ENCODE data around the gene ZNF468.
"Not testable (repeated sequence)": the region's sequence is repeated elsewhere in the genome, so short reads cannot be mapped to it uniquely, and the experiment has no call there.

The ZNF468 gene

DNA sequence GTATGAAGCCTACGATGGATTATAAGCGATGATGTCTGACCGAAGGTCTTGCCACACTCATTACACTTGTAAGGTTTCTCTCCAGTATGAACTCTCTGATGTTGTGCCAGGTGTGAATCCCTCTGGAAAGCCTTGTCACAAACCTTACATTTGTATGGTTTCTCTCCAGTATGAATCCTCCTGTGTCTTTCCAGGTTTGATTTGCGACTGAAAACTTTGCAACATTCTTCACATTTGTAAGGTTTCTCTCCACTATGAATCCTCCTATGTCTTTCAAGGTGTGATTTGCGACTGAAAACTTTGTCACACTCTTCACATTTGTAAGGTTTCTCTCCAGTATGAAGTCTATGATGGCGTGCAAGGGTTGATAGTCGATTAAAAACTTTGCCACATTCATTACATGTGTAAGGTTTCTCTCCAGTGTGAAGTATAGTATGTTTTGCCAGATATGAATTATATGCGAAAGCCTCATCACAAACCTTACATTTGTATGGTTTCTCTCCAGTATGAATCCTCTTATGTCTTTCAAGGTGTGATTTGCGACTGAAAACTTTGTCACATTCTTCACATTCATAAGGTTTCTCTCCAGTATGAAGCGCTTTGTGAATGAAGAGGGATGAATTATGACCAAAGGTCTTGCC lies 16.5 kb downstream of the ZNF468 start:
- H2AFZ ChIP-seq (ENCODE audit: low read depth, low read length, severe bottlenecking); H3F3A ChIP-seq (ENCODE audit: insufficient read depth); H4K20me1 ChIP-seq (ENCODE audit: low read depth, low read length); H3K27me3 ChIP-seq (ENCODE audit: low read length); H3K4me2 ChIP-seq (ENCODE audit: low read depth, low read length, poor library complexity, severe bottlenecking); H3K79me2 ChIP-seq (ENCODE audit: insufficient read depth, low read length); H3K27ac ChIP-seq (ENCODE audit: low read depth, low read length); H3K9ac ChIP-seq (ENCODE audit: low read length); H3K4me3 ChIP-seq (ENCODE audit: insufficient read depth, low read length, poor library complexity, severe bottlenecking); H3K9me2 ChIP-seq (replicated peaks; ENCODE audit: insufficient read depth, low read length): not testable (repeated sequence)
- Histone ChIP-seq H3K9me3 (ENCODE audit: insufficient read depth, low read length) (peaks cover 41% of the 10 kb centered on the region; the same call in 1 of the 2 replicates), H3K36me3 (ENCODE audit: low read length) (peaks cover 80% of the 10 kb centered on the region)

DNA sequence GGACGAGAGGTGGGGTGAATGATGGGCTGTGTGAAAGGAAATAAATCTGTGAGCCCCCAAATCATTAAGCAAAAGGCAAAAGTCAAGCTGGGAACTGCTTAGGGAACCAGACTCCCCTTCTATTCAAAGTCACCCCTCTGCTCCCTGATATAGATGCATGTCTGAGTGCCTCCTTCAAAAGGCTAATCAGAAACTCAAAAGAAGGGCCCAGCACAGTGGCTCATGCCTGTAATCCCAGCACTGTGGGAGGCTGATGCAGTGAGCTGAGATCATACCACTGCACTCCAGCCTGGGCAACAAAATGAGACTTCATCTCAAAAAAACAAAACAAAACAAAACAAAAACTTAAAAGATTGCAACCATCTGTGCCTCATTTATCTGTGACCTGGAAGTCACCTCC lies 23.1 kb downstream of the ZNF468 start:
- not testable (repeated sequence) for H3F3A ChIP-seq (ENCODE audit: insufficient read depth); H3K4me3 ChIP-seq (ENCODE audit: insufficient read depth, low read length, poor library complexity, severe bottlenecking); H2AFZ ChIP-seq (ENCODE audit: low read depth, low read length, severe bottlenecking); H3K79me2 ChIP-seq (ENCODE audit: insufficient read depth, low read length); H4K20me1 ChIP-seq (ENCODE audit: low read depth, low read length); H3K9ac ChIP-seq (ENCODE audit: low read length); H3K4me2 ChIP-seq (ENCODE audit: low read depth, low read length, poor library complexity, severe bottlenecking); H3K27ac ChIP-seq (ENCODE audit: low read depth, low read length); H3K9me2 ChIP-seq (replicated peaks; ENCODE audit: insufficient read depth, low read length); H3K27me3 ChIP-seq (ENCODE audit: low read length); H3K9me3 ChIP-seq (ENCODE audit: insufficient read depth, low read length)
- peaks cover 15% of the 10 kb centered on the region for H3K36me3 ChIP-seq (ENCODE audit: low read length)

DNA sequence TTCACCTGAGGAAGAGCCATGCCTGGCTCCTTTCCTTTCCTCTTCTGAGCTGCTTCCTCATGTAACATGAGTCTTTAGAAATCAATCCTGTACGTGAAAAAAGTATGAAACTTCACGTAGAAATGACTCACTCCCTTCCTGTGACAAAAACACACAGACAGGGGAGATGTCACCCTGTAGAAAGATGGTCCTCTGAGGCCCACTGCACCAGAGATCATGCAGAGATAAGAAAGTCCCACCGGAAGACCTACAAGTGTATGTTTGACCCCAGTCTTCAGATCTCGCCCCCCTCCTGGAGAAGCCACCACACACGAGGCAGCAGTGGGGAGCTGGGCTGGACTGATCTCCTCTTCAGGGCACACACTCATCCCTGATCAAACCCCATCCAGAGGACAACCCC lies 23.9 kb downstream of the ZNF468 start:
- not testable (repeated sequence) for H4K20me1 ChIP-seq (ENCODE audit: low read depth, low read length); H3K9ac ChIP-seq (ENCODE audit: low read length); H2AFZ ChIP-seq (ENCODE audit: low read depth, low read length, severe bottlenecking); H3K9me3 ChIP-seq (ENCODE audit: insufficient read depth, low read length); H3K79me2 ChIP-seq (ENCODE audit: insufficient read depth, low read length); H3F3A ChIP-seq (ENCODE audit: insufficient read depth); H3K4me2 ChIP-seq (ENCODE audit: low read depth, low read length, poor library complexity, severe bottlenecking); H3K27me3 ChIP-seq (ENCODE audit: low read length); H3K9me2 ChIP-seq (replicated peaks; ENCODE audit: insufficient read depth, low read length); H3K27ac ChIP-seq (ENCODE audit: low read depth, low read length); H3K4me3 ChIP-seq (ENCODE audit: insufficient read depth, low read length, poor library complexity, severe bottlenecking)
- peaks cover 11% of the 10 kb centered on the region; the same call in 1 of the 2 replicates for H3K36me3 ChIP-seq (ENCODE audit: low read length)

- H3K4me3 ChIP-seq (ENCODE audit: insufficient read depth, low read length, poor library complexity, severe bottlenecking); H3K9ac ChIP-seq (ENCODE audit: low read length); H3K36me3 ChIP-seq (ENCODE audit: low read length); H4K20me1 ChIP-seq (ENCODE audit: low read depth, low read length); H3K9me3 ChIP-seq (ENCODE audit: insufficient read depth, low read length); H3K9me2 ChIP-seq (replicated peaks; ENCODE audit: insufficient read depth, low read length); H3F3A ChIP-seq (ENCODE audit: insufficient read depth); H3K27ac ChIP-seq (ENCODE audit: low read depth, low read length); H3K27me3 ChIP-seq (ENCODE audit: low read length); H3K79me2 ChIP-seq (ENCODE audit: insufficient read depth, low read length); H3K4me2 ChIP-seq (ENCODE audit: low read depth, low read length, poor library complexity, severe bottlenecking); H2AFZ ChIP-seq (ENCODE audit: low read depth, low read length, severe bottlenecking): not testable (repeated sequence)
Measured at GRCh38 chr19:52829866-52830265, 27.6 kb downstream of the ZNF468 start.

DNA sequence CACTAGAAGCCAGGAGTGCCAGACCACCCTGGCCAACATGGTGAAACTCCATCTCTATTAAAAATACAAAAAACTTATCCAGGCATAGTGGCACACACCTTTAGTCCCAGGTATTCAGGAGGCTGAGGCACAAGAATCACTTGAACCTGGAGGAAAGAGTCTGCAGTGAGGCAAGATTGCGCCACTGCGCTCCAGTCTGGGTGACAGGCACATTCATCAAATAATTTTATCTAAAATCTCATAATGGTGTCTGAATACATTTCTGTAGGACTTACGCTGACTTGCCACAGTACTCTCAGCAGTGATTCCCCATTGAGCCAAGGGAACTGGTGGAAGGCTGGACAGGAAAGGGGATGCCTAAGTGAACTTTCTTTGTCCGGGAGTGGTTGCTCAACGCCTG lies 31.7 kb downstream of the ZNF468 start:
- Histone ChIP-seq H3K36me3 (ENCODE audit: low read length) (no peaks in the 10 kb centered on the region), H3K9me3 (ENCODE audit: insufficient read depth, low read length) (no peaks in the 10 kb centered on the region), H3K4me3 (ENCODE audit: insufficient read depth, low read length, poor library complexity, severe bottlenecking) (no peak overlapping the region), H3K27me3 (ENCODE audit: low read length) (no peaks in the 10 kb centered on the region), H3K4me2 (ENCODE audit: low read depth, low read length, poor library complexity, severe bottlenecking) (no peak overlapping the region), H3K9ac (ENCODE audit: low read length) (no peak overlapping the region), H4K20me1 (ENCODE audit: low read depth, low read length) (no peaks in the 10 kb centered on the region), H3F3A (ENCODE audit: insufficient read depth) (no peaks in the 10 kb centered on the region), H3K27ac (ENCODE audit: low read depth, low read length) (no peak overlapping the region), H3K9me2 (replicated peaks; ENCODE audit: insufficient read depth, low read length) (no peaks in the 10 kb centered on the region), H2AFZ (ENCODE audit: low read depth, low read length, severe bottlenecking) (no peak overlapping the region), H3K79me2 (ENCODE audit: insufficient read depth, low read length) (peaks cover 5% of the 10 kb centered on the region)
- no peak for TF ChIP-seq EZH2phosphoT487 (conservative IDR thresholded peaks at IDR 0.05; ENCODE audit: low read length)
- TF ChIP-seq, protein P1, sequence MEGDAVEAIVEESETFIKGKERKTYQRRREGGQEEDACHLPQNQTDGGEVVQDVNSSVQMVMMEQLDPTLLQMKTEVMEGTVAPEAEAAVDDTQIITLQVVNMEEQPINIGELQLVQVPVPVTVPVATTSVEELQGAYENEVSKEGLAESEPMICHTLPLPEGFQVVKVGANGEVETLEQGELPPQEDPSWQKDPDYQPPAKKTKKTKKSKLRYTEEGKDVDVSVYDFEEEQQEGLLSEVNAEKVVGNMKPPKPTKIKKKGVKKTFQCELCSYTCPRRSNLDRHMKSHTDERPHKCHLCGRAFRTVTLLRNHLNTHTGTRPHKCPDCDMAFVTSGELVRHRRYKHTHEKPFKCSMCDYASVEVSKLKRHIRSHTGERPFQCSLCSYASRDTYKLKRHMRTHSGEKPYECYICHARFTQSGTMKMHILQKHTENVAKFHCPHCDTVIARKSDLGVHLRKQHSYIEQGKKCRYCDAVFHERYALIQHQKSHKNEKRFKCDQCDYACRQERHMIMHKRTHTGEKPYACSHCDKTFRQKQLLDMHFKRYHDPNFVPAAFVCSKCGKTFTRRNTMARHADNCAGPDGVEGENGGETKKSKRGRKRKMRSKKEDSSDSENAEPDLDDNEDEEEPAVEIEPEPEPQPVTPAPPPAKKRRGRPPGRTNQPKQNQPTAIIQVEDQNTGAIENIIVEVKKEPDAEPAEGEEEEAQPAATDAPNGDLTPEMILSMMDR (IDR thresholded peaks at IDR 0.05; ENCODE audit: insufficient read depth, low read length, poor library complexity, severe bottlenecking): no peak
